ENCODE measurements around the gene RNU2-63P.
"Not testable (repeated sequence)": the region's sequence is repeated elsewhere in the genome, so short reads cannot be mapped to it uniquely, and the experiment has no call there.

Gene RNU2-63P

GRCh38 chr2:88003074-88003755 lies 13.1 kb downstream of the RNU2-63P start:
- Histone ChIP-seq H3K4me1 (ENCODE audit: control insufficient read depth, low read depth, low read length) (peaks cover 6% of the 10 kb centered on the region), H3K9me3 (ENCODE audit: control insufficient read depth, low read depth, low read length) (no peaks in the 10 kb centered on the region), H3K27ac (ENCODE audit: low read length) (no peak overlapping the region), H3K27me3 (ENCODE audit: control insufficient read depth, insufficient read depth, low read length) (no peaks in the 10 kb centered on the region), H3K9ac (ENCODE audit: low read length) (peak overlapping the region; percentile 31), H3K4me3 (ENCODE audit: low read length) (peak overlapping the region; percentile 35), H3K36me3 (ENCODE audit: control insufficient read depth, low read depth, low read length) (no peaks in the 10 kb centered on the region)

- H3K27ac ChIP-seq (ENCODE audit: low read length) = no peak overlapping the region
- H3K36me3 ChIP-seq (ENCODE audit: control insufficient read depth, low read depth, low read length) = no peaks in the 10 kb centered on the region
- no peaks in the 10 kb centered on the region for H3K9me3 ChIP-seq (ENCODE audit: control insufficient read depth, low read depth, low read length)
- no peak overlapping the region for H3K4me3 ChIP-seq (ENCODE audit: low read length)
- H3K9ac ChIP-seq (ENCODE audit: low read length) = no peak overlapping the region
- H3K4me1 ChIP-seq (ENCODE audit: control insufficient read depth, low read depth, low read length) = peaks cover 6% of the 10 kb centered on the region
- H3K27me3 ChIP-seq (ENCODE audit: control insufficient read depth, insufficient read depth, low read length) = no peaks in the 10 kb centered on the region
Measured at GRCh38 chr2:88002359-88002707, 14.0 kb downstream of the RNU2-63P start.

- H3K36me3 ChIP-seq (ENCODE audit: control insufficient read depth, low read depth, low read length); H3K27ac ChIP-seq (ENCODE audit: low read length); H3K9ac ChIP-seq (ENCODE audit: low read length): not testable (repeated sequence)
Measured at GRCh38 chr2:88000474-88000873, 15.9 kb downstream of the RNU2-63P start.

DNA sequence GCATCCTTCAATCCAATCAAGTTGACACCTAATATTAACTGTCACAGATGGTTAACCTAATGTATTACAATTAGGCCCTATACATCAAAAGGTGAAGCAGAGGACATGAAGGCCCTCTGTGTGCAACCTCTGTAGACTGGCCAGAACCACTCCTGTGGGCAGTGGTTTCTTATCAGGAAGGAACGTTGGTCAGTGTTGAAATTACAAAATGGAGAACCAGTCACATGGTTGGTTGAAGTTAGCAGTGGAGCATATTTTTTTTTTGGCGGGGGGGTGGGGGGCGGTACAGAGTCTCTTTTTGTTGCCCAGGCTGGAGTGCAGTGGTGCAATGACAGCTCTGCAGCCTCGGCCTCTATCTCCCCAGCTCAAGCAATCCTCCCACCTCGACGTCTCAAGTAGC lies 19.8 kb downstream of the RNU2-63P start:
- Histone ChIP-seq H3K27me3 (ENCODE audit: control insufficient read depth, insufficient read depth, low read length) (no peaks in the 10 kb centered on the region), H3K9ac (ENCODE audit: low read length) (no peak overlapping the region), H3K9me3 (ENCODE audit: control insufficient read depth, low read depth, low read length) (no peaks in the 10 kb centered on the region), H3K36me3 (ENCODE audit: control insufficient read depth, low read depth, low read length) (no peaks in the 10 kb centered on the region), H3K4me1 (ENCODE audit: control insufficient read depth, low read depth, low read length) (no peaks in the 10 kb centered on the region), H3K27ac (ENCODE audit: low read length) (no peak overlapping the region), H3K4me3 (ENCODE audit: low read length) (no peak overlapping the region)

More at GRCh38 chr2:88000474-88000873, 15.9 kb downstream of the RNU2-63P start:
- H3K4me3 ChIP-seq (ENCODE audit: low read length); H3K9me3 ChIP-seq (ENCODE audit: control insufficient read depth, low read depth, low read length); H3K4me1 ChIP-seq (ENCODE audit: control insufficient read depth, low read depth, low read length); H3K27me3 ChIP-seq (ENCODE audit: control insufficient read depth, insufficient read depth, low read length): not testable (repeated sequence)

DNA sequence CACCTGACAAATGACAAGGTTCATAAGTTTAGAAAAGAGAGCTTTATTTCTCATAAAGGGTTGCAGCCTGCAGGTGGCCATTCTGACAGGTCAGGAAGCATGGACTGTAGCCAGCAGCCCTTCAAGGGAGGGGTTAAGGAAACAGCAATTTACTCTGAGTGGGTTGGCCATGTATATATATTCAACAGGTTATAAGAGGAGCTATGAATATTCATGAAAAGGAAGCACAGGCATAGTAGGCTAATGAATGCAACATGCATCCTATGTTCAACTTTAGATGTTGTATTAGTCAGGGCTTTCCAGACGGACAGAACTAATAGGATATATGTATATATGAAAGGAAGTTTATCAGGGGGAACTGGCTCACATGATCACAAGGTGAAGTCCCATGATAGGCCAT lies 20.6 kb downstream of the RNU2-63P start:
- no peak overlapping the region for H3K4me3 ChIP-seq (ENCODE audit: low read length)
- no peaks in the 10 kb centered on the region for H3K9me3 ChIP-seq (ENCODE audit: control insufficient read depth, low read depth, low read length)
- no peak overlapping the region for H3K27ac ChIP-seq (ENCODE audit: low read length)
- H3K36me3 ChIP-seq (ENCODE audit: control insufficient read depth, low read depth, low read length) = no peaks in the 10 kb centered on the region
- no peak overlapping the region for H3K9ac ChIP-seq (ENCODE audit: low read length)
- no peaks in the 10 kb centered on the region for H3K4me1 ChIP-seq (ENCODE audit: control insufficient read depth, low read depth, low read length)
- H3K27me3 ChIP-seq (ENCODE audit: control insufficient read depth, insufficient read depth, low read length) = no peaks in the 10 kb centered on the region

GRCh38 chr2:87994304-87994850 lies 22.0 kb downstream of the RNU2-63P start:
- H3K9me3 ChIP-seq (ENCODE audit: control insufficient read depth, low read depth, low read length); H3K27me3 ChIP-seq (ENCODE audit: control insufficient read depth, insufficient read depth, low read length); H3K4me1 ChIP-seq (ENCODE audit: control insufficient read depth, low read depth, low read length); H3K9ac ChIP-seq (ENCODE audit: low read length); H3K27ac ChIP-seq (ENCODE audit: low read length); H3K4me3 ChIP-seq (ENCODE audit: low read length); H3K36me3 ChIP-seq (ENCODE audit: control insufficient read depth, low read depth, low read length): not testable (repeated sequence)

DNA sequence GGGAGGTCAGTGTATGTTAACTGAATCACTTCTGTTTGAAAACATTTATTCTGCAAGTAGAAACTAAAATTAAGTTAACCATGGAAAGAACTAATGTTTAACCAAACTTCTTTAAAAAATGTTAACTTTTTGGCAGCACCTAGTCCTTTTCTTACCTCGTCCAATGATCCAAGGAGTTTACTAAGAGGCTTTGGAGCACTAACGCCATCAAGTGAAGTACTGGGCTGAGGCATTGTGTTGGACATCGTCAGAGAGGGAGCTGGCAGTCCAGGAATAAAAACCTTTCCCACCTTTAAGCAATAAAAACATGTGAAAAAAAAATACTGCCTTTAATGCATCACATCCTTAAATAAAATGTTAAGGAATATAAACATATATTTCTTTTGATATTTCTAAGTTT lies 23.8 kb downstream of the RNU2-63P start:
- not testable (repeated sequence) for H3K4me1 ChIP-seq (ENCODE audit: control insufficient read depth, low read depth, low read length); H3K27me3 ChIP-seq (ENCODE audit: control insufficient read depth, insufficient read depth, low read length); H3K27ac ChIP-seq (ENCODE audit: low read length); H3K9ac ChIP-seq (ENCODE audit: low read length); H3K4me3 ChIP-seq (ENCODE audit: low read length); H3K9me3 ChIP-seq (ENCODE audit: control insufficient read depth, low read depth, low read length); H3K36me3 ChIP-seq (ENCODE audit: control insufficient read depth, low read depth, low read length)

DNA sequence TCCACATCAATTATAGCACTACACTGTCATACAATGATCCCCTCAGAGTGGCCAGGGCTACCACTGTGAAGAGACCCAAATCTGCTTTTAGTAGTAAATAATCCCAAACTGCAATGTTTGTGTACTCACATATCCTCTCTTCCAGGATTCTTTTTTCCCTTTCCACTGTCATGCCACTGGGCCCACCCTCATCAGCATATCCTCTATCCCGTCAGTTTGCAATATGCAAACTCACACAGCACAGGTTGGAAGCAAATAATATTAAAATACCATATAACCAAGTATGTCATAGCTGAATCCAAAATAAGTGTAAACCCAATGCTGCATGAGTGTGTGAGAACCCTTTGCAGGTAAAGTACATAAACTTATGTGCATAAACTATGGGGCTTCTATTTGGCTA lies 28.9 kb downstream of the RNU2-63P start:
- H3K27me3 ChIP-seq (ENCODE audit: control insufficient read depth, insufficient read depth, low read length); H3K4me3 ChIP-seq (ENCODE audit: low read length); H3K36me3 ChIP-seq (ENCODE audit: control insufficient read depth, low read depth, low read length); H3K27ac ChIP-seq (ENCODE audit: low read length); H3K9ac ChIP-seq (ENCODE audit: low read length); H3K9me3 ChIP-seq (ENCODE audit: control insufficient read depth, low read depth, low read length); H3K4me1 ChIP-seq (ENCODE audit: control insufficient read depth, low read depth, low read length): not testable (repeated sequence)

DNA sequence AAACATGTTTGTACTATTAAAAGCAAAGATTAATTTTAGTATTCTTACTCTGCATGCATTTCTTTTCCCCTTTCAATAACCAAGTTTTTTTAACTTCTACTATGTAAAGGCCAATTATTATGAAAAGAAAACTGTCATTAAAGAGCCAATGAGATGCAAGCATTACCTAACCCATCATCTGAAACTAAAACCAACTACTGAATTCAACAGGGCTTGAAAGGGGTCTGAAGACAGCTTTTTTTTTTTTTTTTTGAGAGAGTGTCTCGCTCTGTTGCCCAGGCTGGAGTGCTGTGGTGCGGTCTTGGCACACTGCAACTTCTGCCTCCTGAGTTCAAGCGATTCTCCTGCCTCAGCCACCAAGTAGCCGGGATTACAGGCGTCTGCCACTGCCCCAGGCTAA lies 30.4 kb downstream of the RNU2-63P start:
- H3K4me1 ChIP-seq (ENCODE audit: control insufficient read depth, low read depth, low read length); H3K4me3 ChIP-seq (ENCODE audit: low read length); H3K27me3 ChIP-seq (ENCODE audit: control insufficient read depth, insufficient read depth, low read length); H3K36me3 ChIP-seq (ENCODE audit: control insufficient read depth, low read depth, low read length); H3K9me3 ChIP-seq (ENCODE audit: control insufficient read depth, low read depth, low read length); H3K9ac ChIP-seq (ENCODE audit: low read length); H3K27ac ChIP-seq (ENCODE audit: low read length): not testable (repeated sequence)

DNA sequence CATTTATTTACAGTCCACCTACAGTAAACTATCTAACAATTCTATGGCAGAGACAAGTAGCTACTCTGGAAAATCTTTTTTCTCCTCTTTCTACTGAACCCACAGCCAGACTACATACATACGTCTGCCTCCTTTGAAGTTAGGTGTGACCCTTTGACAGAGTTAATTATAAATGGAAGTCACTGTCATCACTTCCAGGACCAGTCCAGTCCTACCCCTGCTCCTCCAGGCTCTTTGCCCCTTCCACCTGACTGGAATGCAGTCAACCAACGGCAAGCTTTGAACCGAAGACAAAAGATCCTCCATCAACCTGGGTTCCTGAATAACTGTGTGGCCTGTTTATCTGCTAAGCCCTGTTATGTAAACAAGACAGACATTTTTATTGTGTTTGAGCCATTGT lies 35.2 kb downstream of the RNU2-63P start:
- H3K36me3 ChIP-seq (ENCODE audit: control insufficient read depth, low read depth, low read length); H3K27ac ChIP-seq (ENCODE audit: low read length); H3K9ac ChIP-seq (ENCODE audit: low read length); H3K4me1 ChIP-seq (ENCODE audit: control insufficient read depth, low read depth, low read length); H3K27me3 ChIP-seq (ENCODE audit: control insufficient read depth, insufficient read depth, low read length); H3K9me3 ChIP-seq (ENCODE audit: control insufficient read depth, low read depth, low read length); H3K4me3 ChIP-seq (ENCODE audit: low read length): not testable (repeated sequence)

DNA sequence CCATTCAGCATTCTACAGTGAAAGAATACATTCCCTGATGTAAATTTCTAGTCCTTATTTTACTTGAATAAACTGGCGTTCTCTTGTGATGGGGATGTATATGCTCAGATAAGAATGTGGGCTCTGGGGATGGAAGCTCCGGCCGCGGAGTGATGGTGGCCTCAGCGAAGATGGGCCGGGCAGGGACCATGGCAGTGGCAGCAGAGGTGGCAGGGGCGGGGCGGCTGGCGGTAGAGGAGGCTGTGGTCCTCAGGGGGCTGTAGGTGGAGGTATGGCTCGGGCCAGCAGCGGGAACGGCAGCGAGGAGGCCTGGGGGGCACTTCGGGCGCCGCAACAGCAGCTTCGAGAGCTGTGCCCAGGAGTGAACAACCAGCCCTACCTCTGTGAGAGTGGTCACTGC lies 44.0 kb downstream of the RNU2-63P start:
- not testable (repeated sequence) for H3K27me3 ChIP-seq (ENCODE audit: control insufficient read depth, insufficient read depth, low read length); H3K4me1 ChIP-seq (ENCODE audit: control insufficient read depth, low read depth, low read length); H3K36me3 ChIP-seq (ENCODE audit: control insufficient read depth, low read depth, low read length); H3K27ac ChIP-seq (ENCODE audit: low read length); H3K4me3 ChIP-seq (ENCODE audit: low read length); H3K9me3 ChIP-seq (ENCODE audit: control insufficient read depth, low read depth, low read length); H3K9ac ChIP-seq (ENCODE audit: low read length)

Data from iPS-18a (cell line).